Nephron (organoid): ENCODE measurements around the gene AP2B1.

ENCODE experiments used
- H3K27ac Mint-ChIP-seq, 3 experiments: 2 replicates each; pipeline ENCODE4 v1.8.0; 2020; ENCODE audit warnings: mixed read lengths in 3 of 3, mild to moderate bottlenecking in 2 of 3, moderate library complexity in 1 of 3
- H3K27me3 Mint-ChIP-seq: 2 replicates; pipeline ENCODE4 v1.8.0; 2021; ENCODE audit warnings: low read depth, mild to moderate bottlenecking, moderate library complexity, mixed read lengths
- H3K36me3 Mint-ChIP-seq: 2 replicates; pipeline ENCODE4 v1.8.0; 2020; ENCODE audit warnings: low read depth, mixed read lengths
- H3K4me1 Mint-ChIP-seq: 2 replicates; pipeline ENCODE4 v1.8.0; 2020; ENCODE audit warnings: mixed read lengths
- H3K4me3 Mint-ChIP-seq, 3 experiments: 2 replicates each; pipeline ENCODE4 v1.8.0; 2020; ENCODE audit warnings: mild to moderate bottlenecking in 3 of 3, mixed read lengths in 3 of 3, moderate library complexity in 2 of 3
- H3K9me3 Mint-ChIP-seq: 2 replicates; pipeline ENCODE4 v1.8.0; 2020; ENCODE audit warnings: mixed read lengths
- CTCF ChIP-seq, 3 experiments: fragments of 200-600 bp; sonication (generic); IDR thresholded peaks; one replicate each; pipeline ENCODE4 v1.5.0; 2021; ENCODE audit warnings: antibody characterized with exemption in 3 of 3; ENCODE audit not compliant: unreplicated experiment in 3 of 3

AP2B1 gene

GRCh38 chr17:35653619-35654361 is 66.7 kb downstream of the AP2B1 start:
- TF ChIP-seq CTCF (IDR thresholded peaks at IDR 0.05; ENCODE audit: unreplicated experiment in 3 of 3), result no peak
- Mint-ChIP-seq H3K4me1 (no peaks in the 10 kb centered on the region), H3K36me3 (peaks cover 46% of the 10 kb centered on the region), H3K9me3 (no peaks in the 10 kb centered on the region), H3K4me3 (no peak overlapping the region), H3K27me3 (no peaks in the 10 kb centered on the region), H3K27ac (no peak overlapping the region)

GRCh38 chr17:35655303-35655702 is 68.2 kb downstream of the AP2B1 start:
- no peaks in the 10 kb centered on the region for H3K9me3 Mint-ChIP-seq
- peaks cover 60% of the 10 kb centered on the region for H3K36me3 Mint-ChIP-seq
- H3K27me3 Mint-ChIP-seq, result no peaks in the 10 kb centered on the region
- TF ChIP-seq CTCF (IDR thresholded peaks at IDR 0.05; ENCODE audit: unreplicated experiment in 3 of 3), result no peak
- no peak overlapping the region for H3K4me3 Mint-ChIP-seq
- H3K4me1 Mint-ChIP-seq, result no peaks in the 10 kb centered on the region
- no peak overlapping the region for H3K27ac Mint-ChIP-seq

GRCh38 chr17:35660902-35661301 is 73.8 kb downstream of the AP2B1 start:
- H3K4me3 Mint-ChIP-seq, result no peak overlapping the region

GRCh38 chr17:35664685-35665084 is 77.6 kb downstream of the AP2B1 start:
- H3K36me3 Mint-ChIP-seq, result peaks cover 54% of the 10 kb centered on the region
- no peak for TF ChIP-seq CTCF (IDR thresholded peaks at IDR 0.05; ENCODE audit: unreplicated experiment in 3 of 3)
- no peak overlapping the region for H3K4me3 Mint-ChIP-seq
- H3K27me3 Mint-ChIP-seq, result no peaks in the 10 kb centered on the region
- no peaks in the 10 kb centered on the region for H3K9me3 Mint-ChIP-seq
- no peaks in the 10 kb centered on the region for H3K4me1 Mint-ChIP-seq
- no peak overlapping the region for H3K27ac Mint-ChIP-seq

More at GRCh38 chr17:35660902-35661301, 73.8 kb downstream of the AP2B1 start:
- Mint-ChIP-seq H3K9me3 (no peaks in the 10 kb centered on the region), H3K36me3 (peaks cover 72% of the 10 kb centered on the region), H3K27me3 (no peaks in the 10 kb centered on the region), H3K4me1 (no peaks in the 10 kb centered on the region), H3K27ac (no peak overlapping the region)
- TF ChIP-seq CTCF (IDR thresholded peaks at IDR 0.05; ENCODE audit: unreplicated experiment in 3 of 3), result no peak

GRCh38 chr17:35665662-35666061 is 78.5 kb downstream of the AP2B1 start:
- Mint-ChIP-seq H3K4me3 (no peak overlapping the region), H3K36me3 (peaks cover 56% of the 10 kb centered on the region), H3K27ac (no peak overlapping the region), H3K27me3 (no peaks in the 10 kb centered on the region), H3K4me1 (no peaks in the 10 kb centered on the region), H3K9me3 (no peaks in the 10 kb centered on the region)
- TF ChIP-seq CTCF (IDR thresholded peaks at IDR 0.05; ENCODE audit: unreplicated experiment in 3 of 3), result no peak

GRCh38 chr17:35666070-35666469 is 78.9 kb downstream of the AP2B1 start:
- no peaks in the 10 kb centered on the region for H3K9me3 Mint-ChIP-seq
- H3K27ac Mint-ChIP-seq, result no peak overlapping the region
- no peak for TF ChIP-seq CTCF (IDR thresholded peaks at IDR 0.05; ENCODE audit: unreplicated experiment in 3 of 3)
- no peaks in the 10 kb centered on the region for H3K4me1 Mint-ChIP-seq
- H3K36me3 Mint-ChIP-seq, result peaks cover 56% of the 10 kb centered on the region
- H3K27me3 Mint-ChIP-seq, result no peaks in the 10 kb centered on the region
- H3K4me3 Mint-ChIP-seq, result no peak overlapping the region
